ENCODE data around the gene IGFL1.

Gene IGFL1

DNA sequence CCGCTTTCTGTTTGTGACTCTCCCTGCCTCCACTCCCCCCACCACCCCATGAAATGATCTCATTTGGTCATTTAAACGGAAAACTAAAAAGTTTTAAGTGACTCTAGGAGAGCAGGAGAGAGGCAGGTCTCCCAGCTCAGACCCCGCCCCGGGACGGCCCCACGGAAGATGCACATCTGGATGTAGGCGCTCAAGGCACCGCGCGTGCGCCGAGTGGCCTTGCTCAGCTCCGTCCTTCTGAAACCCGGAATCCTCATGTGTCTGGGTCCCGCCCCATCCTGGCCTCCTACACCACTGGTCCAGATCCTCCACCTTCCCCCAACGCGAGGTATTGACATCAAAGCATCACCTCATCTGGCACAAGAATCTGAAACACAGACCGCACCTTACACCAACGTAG, 15.7 kb upstream of the IGFL1 start:
- Histone ChIP-seq H3K4me3 (ENCODE audit: insufficient read depth, low read length, poor library complexity, severe bottlenecking) (no peak overlapping the region), H3K27me3 (ENCODE audit: low read length) (no peaks in the 10 kb centered on the region), H2AFZ (ENCODE audit: low read depth, low read length, severe bottlenecking) (no peak overlapping the region), H3K9me2 (replicated peaks; ENCODE audit: insufficient read depth, low read length) (no peaks in the 10 kb centered on the region), H3K9ac (ENCODE audit: low read length) (no peak overlapping the region), H3K4me2 (ENCODE audit: low read depth, low read length, poor library complexity, severe bottlenecking) (no peak overlapping the region), H3K36me3 (ENCODE audit: low read length) (no peaks in the 10 kb centered on the region), H4K20me1 (ENCODE audit: low read depth, low read length) (no peaks in the 10 kb centered on the region), H3K27ac (ENCODE audit: low read depth, low read length) (no peak overlapping the region), H3K9me3 (ENCODE audit: insufficient read depth, low read length) (no peaks in the 10 kb centered on the region), H3F3A (ENCODE audit: insufficient read depth) (no peaks in the 10 kb centered on the region), H3K79me2 (ENCODE audit: insufficient read depth, low read length) (no peaks in the 10 kb centered on the region)
- no peak for TF ChIP-seq EZH2phosphoT487 (conservative IDR thresholded peaks at IDR 0.05; ENCODE audit: low read length)
- TF ChIP-seq, protein P1, sequence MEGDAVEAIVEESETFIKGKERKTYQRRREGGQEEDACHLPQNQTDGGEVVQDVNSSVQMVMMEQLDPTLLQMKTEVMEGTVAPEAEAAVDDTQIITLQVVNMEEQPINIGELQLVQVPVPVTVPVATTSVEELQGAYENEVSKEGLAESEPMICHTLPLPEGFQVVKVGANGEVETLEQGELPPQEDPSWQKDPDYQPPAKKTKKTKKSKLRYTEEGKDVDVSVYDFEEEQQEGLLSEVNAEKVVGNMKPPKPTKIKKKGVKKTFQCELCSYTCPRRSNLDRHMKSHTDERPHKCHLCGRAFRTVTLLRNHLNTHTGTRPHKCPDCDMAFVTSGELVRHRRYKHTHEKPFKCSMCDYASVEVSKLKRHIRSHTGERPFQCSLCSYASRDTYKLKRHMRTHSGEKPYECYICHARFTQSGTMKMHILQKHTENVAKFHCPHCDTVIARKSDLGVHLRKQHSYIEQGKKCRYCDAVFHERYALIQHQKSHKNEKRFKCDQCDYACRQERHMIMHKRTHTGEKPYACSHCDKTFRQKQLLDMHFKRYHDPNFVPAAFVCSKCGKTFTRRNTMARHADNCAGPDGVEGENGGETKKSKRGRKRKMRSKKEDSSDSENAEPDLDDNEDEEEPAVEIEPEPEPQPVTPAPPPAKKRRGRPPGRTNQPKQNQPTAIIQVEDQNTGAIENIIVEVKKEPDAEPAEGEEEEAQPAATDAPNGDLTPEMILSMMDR (IDR thresholded peaks at IDR 0.05; ENCODE audit: insufficient read depth, low read length, poor library complexity, severe bottlenecking) = no peak

DNA sequence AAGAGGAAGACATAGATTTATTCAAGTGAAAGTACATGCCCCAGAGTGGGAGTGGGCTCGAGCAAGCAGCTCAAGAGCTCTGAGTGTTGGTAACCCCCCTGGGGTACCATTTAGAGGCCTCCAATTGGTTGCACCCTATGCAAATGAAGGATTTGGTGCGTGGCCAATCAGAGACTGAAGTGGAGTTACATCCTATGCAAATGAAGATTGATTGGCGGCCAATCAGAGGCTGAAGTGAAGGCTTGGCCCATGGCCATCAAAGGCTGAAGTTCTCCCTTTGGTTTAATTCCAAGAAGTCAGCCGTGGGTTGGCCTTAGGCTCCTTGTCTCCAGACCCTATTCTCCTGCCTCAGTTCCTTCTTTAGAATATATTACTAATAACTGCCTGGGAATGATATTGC, 12.9 kb upstream of the IGFL1 start:
- Histone ChIP-seq H3K27ac (ENCODE audit: low read depth, low read length) (no peak overlapping the region), H4K20me1 (ENCODE audit: low read depth, low read length) (no peaks in the 10 kb centered on the region), H3K4me3 (ENCODE audit: insufficient read depth, low read length, poor library complexity, severe bottlenecking) (no peak overlapping the region), H3K36me3 (ENCODE audit: low read length) (no peaks in the 10 kb centered on the region), H3K9me2 (replicated peaks; ENCODE audit: insufficient read depth, low read length) (no peaks in the 10 kb centered on the region), H3K9ac (ENCODE audit: low read length) (no peak overlapping the region), H2AFZ (ENCODE audit: low read depth, low read length, severe bottlenecking) (no peak overlapping the region), H3K4me2 (ENCODE audit: low read depth, low read length, poor library complexity, severe bottlenecking) (no peak overlapping the region), H3K9me3 (ENCODE audit: insufficient read depth, low read length) (no peaks in the 10 kb centered on the region), H3F3A (ENCODE audit: insufficient read depth) (no peaks in the 10 kb centered on the region), H3K27me3 (ENCODE audit: low read length) (no peaks in the 10 kb centered on the region), H3K79me2 (ENCODE audit: insufficient read depth, low read length) (no peaks in the 10 kb centered on the region)
- no peak for TF ChIP-seq EZH2phosphoT487 (conservative IDR thresholded peaks at IDR 0.05; ENCODE audit: low read length)
- TF ChIP-seq, protein P1 (IDR thresholded peaks at IDR 0.05; ENCODE audit: insufficient read depth, low read length, poor library complexity, severe bottlenecking) = no peak

DNA sequence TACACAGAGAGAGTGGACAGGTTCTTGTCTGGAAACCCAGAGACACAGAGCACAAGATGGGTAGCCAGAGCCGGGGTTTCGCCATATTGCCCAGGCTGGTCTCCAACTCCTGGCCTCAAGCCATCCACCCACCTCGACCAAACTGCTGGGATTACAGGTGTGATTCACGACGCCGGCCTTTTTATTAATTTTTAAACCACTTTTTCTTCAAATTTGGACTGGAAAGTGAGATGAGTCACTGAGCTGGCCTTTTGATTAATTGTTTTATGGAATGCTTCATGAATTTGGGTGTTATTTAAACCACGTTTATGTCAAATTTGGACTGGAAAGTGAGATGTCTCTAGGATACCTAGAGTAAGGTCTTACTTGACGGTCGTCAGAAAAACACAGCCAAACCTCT, 12.1 kb upstream of the IGFL1 start:
- Histone ChIP-seq H3K36me3 (ENCODE audit: low read length) (no peaks in the 10 kb centered on the region), H3K4me3 (ENCODE audit: insufficient read depth, low read length, poor library complexity, severe bottlenecking) (no peak overlapping the region), H4K20me1 (ENCODE audit: low read depth, low read length) (no peaks in the 10 kb centered on the region), H3K27me3 (ENCODE audit: low read length) (no peaks in the 10 kb centered on the region), H3F3A (ENCODE audit: insufficient read depth) (no peaks in the 10 kb centered on the region), H3K9ac (ENCODE audit: low read length) (no peak overlapping the region), H2AFZ (ENCODE audit: low read depth, low read length, severe bottlenecking) (no peak overlapping the region), H3K27ac (ENCODE audit: low read depth, low read length) (no peak overlapping the region), H3K9me3 (ENCODE audit: insufficient read depth, low read length) (no peaks in the 10 kb centered on the region), H3K4me2 (ENCODE audit: low read depth, low read length, poor library complexity, severe bottlenecking) (no peak overlapping the region), H3K9me2 (replicated peaks; ENCODE audit: insufficient read depth, low read length) (no peaks in the 10 kb centered on the region), H3K79me2 (ENCODE audit: insufficient read depth, low read length) (no peaks in the 10 kb centered on the region)
- TF ChIP-seq, protein P1 (IDR thresholded peaks at IDR 0.05; ENCODE audit: insufficient read depth, low read length, poor library complexity, severe bottlenecking) = no peak
- no peak for TF ChIP-seq EZH2phosphoT487 (conservative IDR thresholded peaks at IDR 0.05; ENCODE audit: low read length)

Data from SU-DHL-6 (cell line).